Measurements from ENCODE around the gene PUS1.

Gene PUS1

GRCh38 chr12:131904346-131904745, 24.7 kb upstream of the PUS1 start:
- no peak for DNase-seq (ENCODE audit: low spot score)

GRCh38 chr12:131905081-131905629, 23.9 kb upstream of the PUS1 start:
- DNase-seq (ENCODE audit: low spot score) = no peak
- TF ChIP-seq CTCF (IDR thresholded peaks at IDR 0.05; ENCODE audit: extremely low read depth, missing control alignments) = no peak

More at GRCh38 chr12:131904346-131904745, 24.7 kb upstream of the PUS1 start:
- TF ChIP-seq CTCF (IDR thresholded peaks at IDR 0.05; ENCODE audit: extremely low read depth, missing control alignments) = no peak

- no peak for TF ChIP-seq CTCF (IDR thresholded peaks at IDR 0.05; ENCODE audit: extremely low read depth, missing control alignments)
- no peak for DNase-seq (ENCODE audit: low spot score)
These were observed 23.4 kb upstream of the PUS1 start for GRCh38 chr12:131905630-131906091.

- DNase-seq (ENCODE audit: low spot score) = no peak
- no peak for TF ChIP-seq CTCF (IDR thresholded peaks at IDR 0.05; ENCODE audit: extremely low read depth, missing control alignments)
These were observed 21.5 kb upstream of the PUS1 start for GRCh38 chr12:131907379-131908091.

- DNase-seq (ENCODE audit: low spot score) = no peak
- no peak for TF ChIP-seq CTCF (IDR thresholded peaks at IDR 0.05; ENCODE audit: extremely low read depth, missing control alignments)
These were observed 20.7 kb upstream of the PUS1 start for GRCh38 chr12:131908092-131909080.

GRCh38 chr12:131909081-131909751, 19.9 kb upstream of the PUS1 start:
- no peak for TF ChIP-seq CTCF (IDR thresholded peaks at IDR 0.05; ENCODE audit: extremely low read depth, missing control alignments)
- DNase-seq (ENCODE audit: low spot score) = no peak
